LHCN-M2 (cell line): ENCODE measurements around the gene LPAR2. TPM values are rescaled to one million over a fixed set of nuclear protein-coding genes. Genes with fewer than 3 reads are reported as not detected.
"Not testable (repeated sequence)": the region's sequence is repeated elsewhere in the genome, so short reads cannot be mapped to it uniquely, and the experiment has no call there.

Experiments
- DNase-seq: peaks from one replicate; pipeline ENCODE4 v3.0.0-alpha.2; 2012; ENCODE audit warnings: low read depth
- total RNA-seq: library from RNA; depleted of rRNA; stranded (reverse); fragments of >200 nt; gene quantifications from 2 replicates; pipeline ENCODE4 v1.2.3, GENCODE V29; 2014

The LPAR2 gene
- total RNA-seq, 1 experiment from 2014 or later, result 0.52 TPM

GRCh38 chr19:19631346-19631745 lies 3.3 kb upstream of the LPAR2 start:
- DNase-seq, result no peak

- DNase-seq, result no peak
Observed at GRCh38 chr19:19630426-19630825, 2.4 kb upstream of the LPAR2 start.

DNA sequence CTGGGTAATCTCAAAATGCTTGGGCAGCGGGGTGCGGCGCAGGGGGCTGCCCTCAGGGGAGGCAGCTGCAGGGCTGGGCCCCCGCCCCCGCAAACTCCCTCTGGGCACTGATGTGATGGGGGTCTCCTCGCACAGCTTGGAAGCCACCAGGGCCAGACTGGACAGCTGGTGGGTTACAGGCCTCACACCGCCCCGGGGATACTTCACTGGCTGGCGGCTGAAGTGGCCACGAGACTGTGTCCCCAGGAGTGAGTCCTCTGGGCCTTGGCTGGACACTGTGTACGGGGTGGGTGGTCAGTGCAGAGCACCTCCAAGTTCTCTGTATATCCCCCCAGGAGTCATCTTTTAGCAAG lies 2.0 kb upstream of the LPAR2 start:
- no peak for DNase-seq

GRCh38 chr19:19628501-19629134 lies 598 bp upstream of the LPAR2 start:
- DNase-seq, result no peak

- no peak for DNase-seq
Observed at GRCh38 chr19:19626516-19627472, 1.2 kb downstream of the LPAR2 start.

GRCh38 chr19:19624032-19624570 lies 3.9 kb downstream of the LPAR2 start:
- no peak for DNase-seq

- no peak for DNase-seq
Observed at GRCh38 chr19:19623383-19623782, 4.6 kb downstream of the LPAR2 start.

- no peak for DNase-seq
Observed at GRCh38 chr19:19619849-19620210, 8.2 kb downstream of the LPAR2 start.

GRCh38 chr19:19619181-19619848 lies 8.7 kb downstream of the LPAR2 start:
- no peak for DNase-seq

- DNase-seq, result peak; percentile 74
Observed at GRCh38 chr19:19618219-19619051, 9.6 kb downstream of the LPAR2 start, which contains the start of gene PBX4. Gene PBX4 (minus strand): TSS chr19:19618687. CDS start chr19:19618629, 58 bp downstream.

- peak; percentile 41 for DNase-seq
Observed at GRCh38 chr19:19615086-19615485, 12.9 kb downstream of the LPAR2 start.

DNA sequence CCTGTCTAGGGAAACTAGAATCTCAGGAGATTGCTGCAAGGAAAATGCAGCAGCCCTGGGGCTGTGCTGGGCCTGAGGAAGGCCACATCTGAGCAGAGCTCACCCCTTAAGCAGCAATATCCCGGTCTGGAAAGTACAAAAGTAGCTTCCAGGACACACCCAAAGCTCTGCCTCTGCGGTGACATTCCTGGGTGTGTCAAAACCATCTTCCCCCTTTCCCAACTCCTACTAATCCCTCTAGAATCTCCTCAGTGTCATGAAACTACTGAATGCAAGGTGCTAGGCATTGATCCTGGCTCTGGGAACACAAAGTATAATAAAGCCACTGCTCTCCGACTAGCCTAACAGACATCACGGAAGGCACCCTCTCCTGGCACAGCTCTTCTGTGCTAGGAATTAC lies 14.5 kb downstream of the LPAR2 start:
- peak; percentile 69 for DNase-seq

DNA sequence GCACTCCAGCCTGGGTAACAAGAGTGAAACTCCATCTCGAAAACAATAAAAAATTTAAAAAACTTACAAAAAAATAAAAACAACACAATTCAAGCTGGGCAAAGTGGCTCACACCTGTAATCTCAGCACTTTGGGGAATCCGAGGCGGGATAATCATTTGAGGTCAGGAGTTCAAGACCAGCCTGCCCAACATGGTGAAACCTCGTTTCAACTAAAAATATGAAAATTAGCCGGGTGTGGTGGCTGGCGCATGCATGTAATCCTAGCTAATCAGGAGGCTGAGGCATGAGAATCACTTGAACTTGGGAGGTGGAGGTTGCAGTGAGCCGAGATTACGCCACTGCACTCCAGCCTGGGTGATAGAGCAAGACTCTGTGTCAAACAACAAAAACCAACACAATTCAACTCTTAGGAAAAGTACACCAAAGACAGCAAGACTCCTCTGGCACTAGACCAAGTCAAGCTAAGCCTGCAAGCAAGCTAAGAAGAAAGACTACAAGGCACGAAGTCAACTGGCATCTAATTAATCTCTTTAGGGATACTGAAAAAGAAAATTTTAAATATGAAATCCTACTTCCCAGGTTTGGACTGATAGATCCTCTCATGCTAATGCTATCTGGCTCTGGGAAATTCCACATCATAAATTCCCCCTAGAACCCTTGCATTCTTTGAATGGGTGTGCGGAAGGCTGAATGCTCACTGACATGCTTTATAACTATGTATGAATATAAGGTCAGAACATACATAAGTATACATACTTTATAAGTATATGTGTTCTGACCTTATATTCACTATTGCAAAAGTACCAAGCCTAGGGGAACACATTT lies 17.4 kb downstream of the LPAR2 start:
- DNase-seq, result no peak

GRCh38 chr19:19606686-19607085 lies 21.3 kb downstream of the LPAR2 start:
- DNase-seq, result not testable (repeated sequence)

GRCh38 chr19:19606021-19606420 lies 22.0 kb downstream of the LPAR2 start:
- peak; percentile 25 for DNase-seq

GRCh38 chr19:19602713-19603324 lies 25.2 kb downstream of the LPAR2 start:
- no peak for DNase-seq

- no peak for DNase-seq
Observed at GRCh38 chr19:19602136-19602712, 25.8 kb downstream of the LPAR2 start.

- DNase-seq, result no peak
Observed at GRCh38 chr19:19600793-19601330, 27.2 kb downstream of the LPAR2 start.
